ENCODE measurements around the gene RXRA.

Gene RXRA

GRCh38 chr9:134322781-134323241 lies 3.4 kb upstream of the RXRA start:
- CTCF ChIA-PET, result no interaction called here

GRCh38 chr9:134323741-134324358 lies 2.4 kb upstream of the RXRA start:
- CTCF ChIA-PET, result interaction anchor here (0.6 to 1.4 kb wide), 4 partner anchors 93 to 964 kb away, joined by 3 to 4 read pairs (median 3); no protein-coding TSS in a partner anchor
- H3K36me3 ChIP-seq (ENCODE audit: control insufficient read depth in 2 of 2, insufficient read depth in 1 of 2, low read length in 2 of 2), result no peaks in the 10 kb centered on the region
- TF ChIP-seq CTCF (tag by site-specific recombination; IDR thresholded peaks at IDR 0.05) (no peak), TRIM28 (IDR thresholded peaks at IDR 0.05; ENCODE audit: borderline replicate concordance, low read length) (0 out of 2 replicates have a peak, but pooled peaks have one; percentile 52), ZFHX2 (tag by site-specific recombination; conservative IDR thresholded peaks at IDR 0.05) (peak; percentile 90), ZNF223 (tag by site-specific recombination; IDR thresholded peaks at IDR 0.05) (no peak), OVOL3 (tag by site-specific recombination; IDR thresholded peaks at IDR 0.05) (no peak), IKZF3 (tag by site-specific recombination; IDR thresholded peaks at IDR 0.05) (peak; percentile 58; the same call in 1 of the 2 replicates), SP7 (tag by site-specific recombination; IDR thresholded peaks at IDR 0.05) (peak; percentile 41), ZFP37 (tag by site-specific recombination; IDR thresholded peaks at IDR 0.05) (no peak), SP2 (tag by site-specific recombination; IDR thresholded peaks at IDR 0.05) (peak; percentile 54), EGR2 (tag by site-specific recombination; IDR thresholded peaks at IDR 0.05; ENCODE audit: low read depth) (peak; percentile 85), ZNF366 (tag by site-specific recombination; conservative IDR thresholded peaks at IDR 0.05) (peak; percentile 43; the same call in 1 of the 2 replicates), SP3 (tag by site-specific recombination; IDR thresholded peaks at IDR 0.05) (peak; percentile 45; the same call in 1 of the 2 replicates), ZIC2 (tag by site-specific recombination; IDR thresholded peaks at IDR 0.05) (peak; percentile 56), ZBTB8A (tag by site-specific recombination; IDR thresholded peaks at IDR 0.05) (peak; percentile 49; the same call in 1 of the 2 replicates), ZNF394 (tag by site-specific recombination; IDR thresholded peaks at IDR 0.05; ENCODE audit: borderline replicate concordance) (peak; percentile 31; the same call in 1 of the 2 replicates), KLF1 (tag by site-specific recombination; IDR thresholded peaks at IDR 0.05) (peak; percentile 43; the same call in 1 of the 2 replicates)
- POLR2A ChIA-PET, result interaction anchor here (0.5 kb wide), 1 partner anchor 82 kb away, joined by 4 read pairs; no protein-coding TSS in a partner anchor
- H3K4me3 ChIP-seq (ENCODE audit: low read depth, low read length), result no peak overlapping the region
- no peaks in the 10 kb centered on the region for H3K4me1 ChIP-seq (ENCODE audit: control insufficient read depth, insufficient read depth, low read length)
- no peaks in the 10 kb centered on the region for H3K9me3 ChIP-seq (ENCODE audit: control insufficient read depth, insufficient read depth, low read depth, low read length)
- H3K27ac ChIP-seq (ENCODE audit: extremely low read depth, low read depth, low read length), result no peak overlapping the region

More at GRCh38 chr9:134322781-134323241, 3.4 kb upstream of the RXRA start:
- no peaks in the 10 kb centered on the region for H3K36me3 ChIP-seq (ENCODE audit: control insufficient read depth in 2 of 2, insufficient read depth in 1 of 2, low read length in 2 of 2)
- no peak overlapping the region for H3K4me3 ChIP-seq (ENCODE audit: low read depth, low read length)
- H3K9me3 ChIP-seq (ENCODE audit: control insufficient read depth, insufficient read depth, low read depth, low read length), result no peaks in the 10 kb centered on the region
- no peak overlapping the region for H3K27ac ChIP-seq (ENCODE audit: extremely low read depth, low read depth, low read length)
- TF ChIP-seq ZNF214 (tag by site-specific recombination; IDR thresholded peaks at IDR 0.05; ENCODE audit: borderline replicate concordance) (no peak), ZBTB21 (tag by site-specific recombination; IDR thresholded peaks at IDR 0.05) (no peak), ZNF777 (tag by site-specific recombination; IDR thresholded peaks at IDR 0.05; ENCODE audit: borderline replicate concordance) (no peak), ZNF311 (tag by site-specific recombination; IDR thresholded peaks at IDR 0.05; ENCODE audit: borderline replicate concordance) (no peak), PRDM6 (tag by site-specific recombination; IDR thresholded peaks at IDR 0.05) (no peak), ZNF830 (tag by site-specific recombination; IDR thresholded peaks at IDR 0.05; ENCODE audit: low read depth) (no peak), ZNF239 (tag by site-specific recombination; IDR thresholded peaks at IDR 0.05) (no peak), HIC1 (tag by site-specific recombination; IDR thresholded peaks at IDR 0.05) (no peak), RBAK (tag by site-specific recombination; IDR thresholded peaks at IDR 0.05) (no peak), KLF7 (tag by site-specific recombination; IDR thresholded peaks at IDR 0.05; ENCODE audit: borderline replicate concordance) (no peak), SP3 (tag by site-specific recombination; IDR thresholded peaks at IDR 0.05) (no peak), ZNF404 (tag by site-specific recombination; IDR thresholded peaks at IDR 0.05) (no peak), FEZF1 (tag by site-specific recombination; IDR thresholded peaks at IDR 0.05) (no peak), ZNF416 (tag by site-specific recombination; IDR thresholded peaks at IDR 0.05) (no peak)
- POLR2A ChIA-PET, result no interaction called here
- H3K4me1 ChIP-seq (ENCODE audit: control insufficient read depth, insufficient read depth, low read length), result no peaks in the 10 kb centered on the region

Data from HEK293 (cell line).